HCT116 (cell line): ENCODE measurements around the gene VEZF1. TPM values are rescaled to one million over a fixed set of nuclear protein-coding genes. Genes with fewer than 3 reads are reported as not detected.
A peak's percentile ranks its signal among the peaks of the same experiment; 100 is the strongest.

Experiments
- ATAC-seq: fragments of 200-7000 bp; cut with Tn5 transposase; 2 replicates; pipeline ENCODE4 v1.9.1; 2020; ENCODE audit warnings: mild to moderate bottlenecking, moderate library complexity
- BruUV-seq: library from RNA; stranded (reverse); fragments of 400-500 nt; replicated peaks from 2 replicates; lab custom pipeline; 2021; lab: Mats Ljungman, UMichigan
- CTCF ChIA-PET: fragments of 300-600 bp; sonication (Branson Sonifier 250); formaldehyde crosslinking; loops from one replicate; lab custom pipeline; 2021; ENCODE audit warnings: antibody characterized with exemption; lab: Charles Lee
- POLR2A ChIA-PET: fragments of 300-600, 350-600 bp; sonication (Branson Sonifier 250); formaldehyde crosslinking; loops from one replicate; lab custom pipeline; 2021; ENCODE audit warnings: antibody characterized with exemption; lab: Charles Lee
- RAD21 ChIA-PET, 2 experiments: fragments of 300-600 bp; sonication (Branson Sonifier 250); formaldehyde crosslinking; loops; one replicate each; lab custom pipeline; 2023; ENCODE audit warnings: low total read pairs in 2 of 2; ENCODE audit not compliant: uncharacterized antibody in 2 of 2, unreplicated experiment in 2 of 2, low non-redundant PET in 1 of 2; lab: Charles Lee
- DNase-seq: peaks from one replicate; pipeline ENCODE4 v3.0.0-alpha.2; 2010; ENCODE audit warnings: low read depth, low spot score
- H2AFZ ChIP-seq: fragments of 200-600 bp; shearing (Covaris generic), sonication (generic); 2 replicates; pipeline ENCODE4 v1.6.1; 2017; ENCODE audit warnings: low read depth, mixed run types, mixed read lengths, antibody characterized with exemption, low read length; ENCODE audit not compliant: poor library complexity, severe bottlenecking
- H3K27ac ChIP-seq: 2 replicates; pipeline ENCODE4 v1.5.1; 2012; ENCODE audit warnings: low read depth, low read length
- H3K27me3 ChIP-seq: fragments of 200-600 bp; sonication (generic); 2 replicates; pipeline ENCODE4 v1.6.1; 2016; ENCODE audit warnings: mixed run types, low read length, mixed read lengths; ENCODE audit not compliant: insufficient read depth
- H3K36me3 ChIP-seq, 2 experiments: fragments of 200-500 bp in 1 of 2; fragments of 200-600 bp in 1 of 2; sonication (Bioruptor generic) in 1 of 2; sonication (generic) in 1 of 2; 2 replicates each; pipeline versions ENCODE4 v1.5.1 to v1.6.1; 2014 to 2016; ENCODE audit warnings: low read length in 2 of 2, inconsistent platforms in 1 of 2, mixed read lengths in 1 of 2, mixed run types in 1 of 2; ENCODE audit not compliant: insufficient read depth in 2 of 2, control insufficient read depth in 1 of 2
- H3K4me1 ChIP-seq, 2 experiments: fragments of 200-600 bp in 1 of 2; sonication (generic) in 1 of 2; 2 replicates each; pipeline versions ENCODE4 v1.5.1 to v1.6.1; 2012 to 2017; ENCODE audit warnings: low read length in 2 of 2, inconsistent platforms in 1 of 2, mild to moderate bottlenecking in 1 of 2, mixed read lengths in 1 of 2, mixed run types in 1 of 2, moderate library complexity in 1 of 2; ENCODE audit not compliant: insufficient read depth in 2 of 2, control insufficient read depth in 1 of 2
- H3K4me2 ChIP-seq: fragments of 200-600 bp; sonication (generic); 2 replicates; pipeline ENCODE4 v1.6.1; 2017; ENCODE audit warnings: mixed run types, low read length, mixed read lengths
- H3K4me3 ChIP-seq, 2 experiments: fragments of 200-600 bp in 1 of 2; sonication (generic) in 1 of 2; replicated peaks in 1 of 2; 2 replicates each; pipeline ENCODE4 v1.5.1; 2011 to 2016; ENCODE audit warnings: low read length in 2 of 2, control low read depth in 1 of 2, low read depth in 1 of 2, mild to moderate bottlenecking in 1 of 2, mixed read lengths in 1 of 2, mixed run types in 1 of 2
- H3K79me2 ChIP-seq: fragments of 200-600 bp; sonication (generic); 2 replicates; pipeline ENCODE4 v1.6.1; 2017; ENCODE audit warnings: mild to moderate bottlenecking, mixed run types, low read length, moderate library complexity, mixed read lengths; ENCODE audit not compliant: insufficient read depth
- H3K9ac ChIP-seq: fragments of 200-600 bp; sonication (generic); 2 replicates; pipeline ENCODE4 v1.6.1; 2016; ENCODE audit warnings: low read length, mixed read lengths
- H3K9me2 ChIP-seq: fragments of 200-600 bp; sonication (generic), shearing (Covaris generic); 2 replicates; pipeline ENCODE4 v1.6.1; 2017; ENCODE audit warnings: mixed run types, mild to moderate bottlenecking, moderate library complexity; ENCODE audit not compliant: insufficient read depth
- H3K9me3 ChIP-seq, 2 experiments: fragments of 200-500 bp in 1 of 2; fragments of 200-600 bp in 1 of 2; sonication (Bioruptor generic) in 1 of 2; sonication (generic) in 1 of 2; 2 replicates each; pipeline ENCODE4 v1.6.1; 2014 to 2017; ENCODE audit warnings: low read length in 2 of 2, mixed read lengths in 2 of 2, inconsistent platforms in 1 of 2, low read depth in 1 of 2, mild to moderate bottlenecking in 1 of 2, mixed run types in 1 of 2, moderate library complexity in 1 of 2; ENCODE audit not compliant: control insufficient read depth in 1 of 2, insufficient read depth in 1 of 2
- H4K20me1 ChIP-seq: fragments of 200-600 bp; sonication (generic), shearing (Covaris generic); 2 replicates; pipeline ENCODE4 v1.6.1; 2017; ENCODE audit warnings: mixed run types, mild to moderate bottlenecking, moderate library complexity; ENCODE audit not compliant: insufficient read depth
- CBX3 ChIP-seq: IDR thresholded peaks from 2 replicates; pipeline ENCODE4 v1.6.1; 2012; ENCODE audit warnings: low read depth
- CEBPB ChIP-seq: IDR thresholded peaks from 2 replicates; pipeline ENCODE4 v1.6.1; 2012; ENCODE audit warnings: low read depth
- ELF1 ChIP-seq: IDR thresholded peaks from 2 replicates; pipeline ENCODE4 v1.6.1; 2012; ENCODE audit warnings: low read depth, borderline replicate concordance
- EZH2 ChIP-seq: fragments of 200-600 bp; sonication (generic); IDR thresholded peaks from 2 replicates; pipeline ENCODE4 v1.6.1; 2017; ENCODE audit warnings: antibody characterized with exemption, mixed run types
- JUND ChIP-seq: IDR thresholded peaks from 2 replicates; pipeline ENCODE4 v1.6.1; 2012
- POLR2A ChIP-seq: IDR thresholded peaks from 2 replicates; pipeline ENCODE4 v1.7.0; 2011; ENCODE audit warnings: borderline replicate concordance; ENCODE audit not compliant: insufficient read depth, insufficient read length; ENCODE audit errors: extremely low read depth
- POLR2AphosphoS5 ChIP-seq: IDR thresholded peaks from 2 replicates; pipeline ENCODE4 v1.6.1; 2011; ENCODE audit warnings: mild to moderate bottlenecking, low read depth, low read length, moderate library complexity
- ZFX ChIP-seq: fragments of 450-650 bp; IDR thresholded peaks from 2 replicates; pipeline ENCODE4 v1.6.1; 2017
- intact Hi-C: fragments of 100-400 bp; cut with micrococcal nuclease; formaldehyde crosslinking; loops from 2 replicates; pipeline ENCODE4 v1.10.0; 2022
- total RNA-seq: library from RNA; stranded (reverse); gene quantifications from one replicate; pipeline ENCODE4 v1.2.1, GENCODE V29; 2021; ENCODE audit not compliant: unreplicated experiment

Gene VEZF1
- total RNA-seq, 1 experiment from 2014 or later, result 70.2 TPM

DNA sequence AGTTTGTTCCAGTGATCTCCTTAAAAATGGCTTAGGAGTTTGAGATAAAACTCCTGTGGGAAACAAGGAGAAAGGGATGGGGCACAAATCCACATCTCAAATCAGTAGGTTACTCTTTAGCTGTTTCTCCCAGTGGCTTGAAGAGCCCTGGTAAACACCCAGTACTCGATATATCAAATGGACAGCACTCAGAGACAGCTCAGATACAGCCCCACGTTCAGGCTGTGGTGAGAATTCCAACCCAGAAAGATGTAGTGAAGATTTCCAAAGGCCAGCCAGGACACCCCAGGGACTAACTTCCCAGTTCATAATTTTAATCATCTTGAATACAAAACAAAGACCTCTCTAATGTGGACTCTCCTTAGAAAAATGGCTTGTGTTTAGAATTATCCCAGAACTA, 6.4 kb upstream of the VEZF1 start:
- ChIA-PET CTCF (interaction anchor here (15.4 kb wide), 1 partner anchor 137 kb away, joined by 288 read pairs; no protein-coding TSS in a partner anchor), RAD21 (interaction anchor here (1.6 to 2.1 kb wide), 2 partner anchors 133 to 134 kb away, joined by 4 to 6 read pairs; no protein-coding TSS in a partner anchor), POLR2A (interaction anchor here (1.2 to 6.6 kb wide), 5 partner anchors 12 to 135 kb away, joined by 3 to 53 read pairs (median 8); partner anchors contain the start of genes DYNLL2 and SRSF1)
- peaks cover 23% of the 10 kb centered on the region; the same call in 1 of the 2 replicates for H4K20me1 ChIP-seq
- H3K4me3 ChIP-seq, result no peak overlapping the region
- H3K9me2 ChIP-seq, result no peaks in the 10 kb centered on the region
- no peaks in the 10 kb centered on the region for H3K27me3 ChIP-seq
- H3K9me3 ChIP-seq, result no peaks in the 10 kb centered on the region
- 0 out of 2 replicates have a peak overlapping the region, but pooled peaks have one; percentile 4 for H3K9ac ChIP-seq
- H3K27ac ChIP-seq, result peak overlapping the region; percentile 23; the same call in 1 of the 2 replicates
- BruUV-seq, result no TSS peak
- H3K4me2 ChIP-seq, result no peak overlapping the region; the same call in 1 of the 2 replicates
- peaks cover 57% of the 10 kb centered on the region for H3K79me2 ChIP-seq
- intact Hi-C loops, result loop anchor here (2.0 kb wide), 2 partner anchors 78 to 144 kb away; partner anchors contain the start of gene MRPS23
- peaks cover 22 to 50% of the 10 kb centered on the region in 2 experiments for H3K36me3 ChIP-seq
- peaks cover 48 to 92% of the 10 kb centered on the region in 2 experiments for H3K4me1 ChIP-seq
- no peak overlapping the region for H2AFZ ChIP-seq
- ATAC-seq, result no peak
- TF ChIP-seq CBX3, result no peak
- TF ChIP-seq ZFX, result no peak
- no peak for TF ChIP-seq CEBPB
- no peak for TF ChIP-seq POLR2A
- TF ChIP-seq ELF1, result no peak
- no peak for TF ChIP-seq EZH2
- TF ChIP-seq JUND, result no peak; the same call in 1 of the 2 replicates
- no peak for TF ChIP-seq POLR2AphosphoS5
- no peak for DNase-seq
